GM21526 (cell line): Measurements from ENCODE around the gene PDZK1IP1.
"Not testable (repeated sequence)": the region's sequence is repeated elsewhere in the genome, so short reads cannot be mapped to it uniquely, and the experiment has no call there.

Experiments used
- ATAC-seq: cut with Tn5 transposase; IDR thresholded peaks from one replicate; pipeline ENCODE4 v1.9.1; 2021; ENCODE audit warnings: moderate library complexity; ENCODE audit not compliant: unreplicated experiment, low FRiP score

PDZK1IP1 gene

DNA sequence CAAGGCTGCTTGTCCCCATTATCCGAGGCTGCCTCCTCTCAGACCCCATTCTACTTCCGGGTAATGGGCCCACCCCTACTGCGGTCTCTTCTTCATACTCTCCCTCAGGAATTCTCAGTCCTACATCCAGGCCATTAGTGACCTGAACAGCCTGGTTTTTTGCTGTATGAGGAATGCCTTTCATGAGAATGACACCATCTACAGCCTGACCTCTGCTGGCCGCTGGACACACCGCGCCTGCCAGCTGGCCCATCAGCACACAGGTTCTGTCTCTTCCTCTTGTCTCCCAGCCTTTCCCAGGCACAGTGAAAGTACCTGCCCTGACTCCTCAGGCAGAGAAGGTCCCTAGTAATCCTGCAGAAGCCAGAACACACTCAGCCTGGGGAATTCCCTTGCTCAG, 46.2 kb downstream of the PDZK1IP1 start:
- ATAC-seq: not testable (repeated sequence)

GRCh38 chr1:47140358-47140757, 49.5 kb downstream of the PDZK1IP1 start:
- ATAC-seq: not testable (repeated sequence)

GRCh38 chr1:47137925-47138615, 51.8 kb downstream of the PDZK1IP1 start:
- ATAC-seq: no peak

GRCh38 chr1:47137198-47137597, 52.6 kb downstream of the PDZK1IP1 start, which contains the start of gene CYP4A22:
Gene CYP4A22 (plus strand): TSS chr1:47137441. CDS start chr1:47137486, 45 bp downstream.
- no peak for ATAC-seq
